Neutrophil (primary cell): ENCODE results near the gene SDK2.

Source experiments
- H3K27ac ChIP-seq: fragments of 200-600 bp; sonication (generic); 2 replicates; pipeline ENCODE4 v1.5.1; 2016; ENCODE audit warnings: mild to moderate bottlenecking, moderate library complexity
- H3K27me3 ChIP-seq: fragments of 200-600 bp; sonication (generic); 2 replicates; pipeline ENCODE4 v1.6.0; 2016; ENCODE audit warnings: mild to moderate bottlenecking
- H3K36me3 ChIP-seq: fragments of 200-600 bp; sonication (generic); 2 replicates; pipeline ENCODE4 v1.5.1; 2017
- H3K4me1 ChIP-seq, 2 experiments: fragments of 200-600 bp in 1 of 2; sonication (generic) in 1 of 2; 1 replicate in 1 of 2; 2 replicates in 1 of 2; pipeline versions ENCODE4 v1.5.1 to v1.6.1; 2013 to 2016; ENCODE audit warnings: low read depth in 1 of 2, low read length in 1 of 2, mild to moderate bottlenecking in 1 of 2, moderate library complexity in 1 of 2; ENCODE audit not compliant: control insufficient read depth in 1 of 2, insufficient read depth in 1 of 2
- H3K4me3 ChIP-seq, 2 experiments: fragments of 200-600 bp in 1 of 2; sonication (generic) in 1 of 2; 1 replicate in 1 of 2; 2 replicates in 1 of 2; pipeline ENCODE4 v1.5.1; 2013 to 2016; ENCODE audit warnings: low read depth in 1 of 2, low read length in 1 of 2, mild to moderate bottlenecking in 1 of 2, moderate library complexity in 1 of 2
- H3K9me3 ChIP-seq: fragments of 200-600 bp; sonication (generic); 2 replicates; pipeline ENCODE4 v1.5.1; 2016
- CTCF ChIP-seq: fragments of 200-600 bp; sonication (generic); IDR thresholded peaks from 2 replicates; pipeline ENCODE4 v1.5.1; 2016; ENCODE audit warnings: antibody characterized with exemption

The SDK2 gene

GRCh38 chr17:73653810-73654209 lies 9.6 kb upstream of the SDK2 start:
- H3K4me1 ChIP-seq, result no peaks in the 10 kb centered on the region
- no peak for TF ChIP-seq CTCF

GRCh38 chr17:73652886-73653480 lies 8.7 kb upstream of the SDK2 start:
- H3K27me3 ChIP-seq, result peaks cover 28% of the 10 kb centered on the region

More at GRCh38 chr17:73653810-73654209, 9.6 kb upstream of the SDK2 start:
- H3K27ac ChIP-seq, result no peak overlapping the region
- no peaks in the 10 kb centered on the region for H3K36me3 ChIP-seq
- H3K4me3 ChIP-seq, result no peak overlapping the region
- H3K9me3 ChIP-seq, result no peaks in the 10 kb centered on the region
- H3K27me3 ChIP-seq, result peaks cover 19% of the 10 kb centered on the region

GRCh38 chr17:73650617-73651200 lies 6.5 kb upstream of the SDK2 start:
- Histone ChIP-seq H3K9me3 (no peaks in the 10 kb centered on the region), H3K36me3 (no peaks in the 10 kb centered on the region), H3K4me3 (no peak overlapping the region), H3K27ac (no peak overlapping the region), H3K4me1 (no peaks in the 10 kb centered on the region), H3K27me3 (peaks cover 50% of the 10 kb centered on the region)
- TF ChIP-seq CTCF, result no peak

More at GRCh38 chr17:73652886-73653480, 8.7 kb upstream of the SDK2 start:
- TF ChIP-seq CTCF, result no peak
- Histone ChIP-seq H3K36me3 (no peaks in the 10 kb centered on the region), H3K27ac (no peak overlapping the region), H3K4me3 (no peak overlapping the region), H3K9me3 (no peaks in the 10 kb centered on the region), H3K4me1 (no peaks in the 10 kb centered on the region)

GRCh38 chr17:73650140-73650539 lies 5.9 kb upstream of the SDK2 start:
- no peak for TF ChIP-seq CTCF
- no peaks in the 10 kb centered on the region for H3K36me3 ChIP-seq
- H3K4me3 ChIP-seq, result no peak overlapping the region
- peaks cover 56% of the 10 kb centered on the region for H3K27me3 ChIP-seq
- H3K9me3 ChIP-seq, result no peaks in the 10 kb centered on the region
- no peak overlapping the region for H3K27ac ChIP-seq
- no peaks in the 10 kb centered on the region for H3K4me1 ChIP-seq

- Histone ChIP-seq H3K36me3 (no peaks in the 10 kb centered on the region), H3K4me3 (no peak overlapping the region), H3K27me3 (peaks cover 68% of the 10 kb centered on the region), H3K27ac (no peak overlapping the region), H3K9me3 (no peaks in the 10 kb centered on the region), H3K4me1 (peaks cover 0 to 7% of the 10 kb centered on the region in 2 experiments)
- no peak for TF ChIP-seq CTCF
Measured at GRCh38 chr17:73648974-73649373, 4.7 kb upstream of the SDK2 start.
